Neural progenitor cell (in vitro differentiated cells): ENCODE measurements around the gene TRPM3.

ENCODE experiments used
- EZH2 ChIP-seq: fragments of 200-600 bp; sonication (generic); IDR thresholded peaks from 2 replicates; pipeline ENCODE4 v1.6.1; 2017; ENCODE audit warnings: antibody characterized with exemption, mild to moderate bottlenecking, moderate library complexity
- EZH2phosphoT487 ChIP-seq: fragments of 200-600 bp; sonication (generic); IDR thresholded peaks from 2 replicates; pipeline ENCODE4 v1.6.1; 2017; ENCODE audit warnings: antibody characterized with exemption
- TF ChIP-seq, protein P1 (sequence below): fragments of 200-600 bp; sonication (generic); IDR thresholded peaks from 2 replicates; pipeline ENCODE4 v1.5.1; 2017; ENCODE audit warnings: antibody characterized with exemption, mild to moderate bottlenecking

DNA sequence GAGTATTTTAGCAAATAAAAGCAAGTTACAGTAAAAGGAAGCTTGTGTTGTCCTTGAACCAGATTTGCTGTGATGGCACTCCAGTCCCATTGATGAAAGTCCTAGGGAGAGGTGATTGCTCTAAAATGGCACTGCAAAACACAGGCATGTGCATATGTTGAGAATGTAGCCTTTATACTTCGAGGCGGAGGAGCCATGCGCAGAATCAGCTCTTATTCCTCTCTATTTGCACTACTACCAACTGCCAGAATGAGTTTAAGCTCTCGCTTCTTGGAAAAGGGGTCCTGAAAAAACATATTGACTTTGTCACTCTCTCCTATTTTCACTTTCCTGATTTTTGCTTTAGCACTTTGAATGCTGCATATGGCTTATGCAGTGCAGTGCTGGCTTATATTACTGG is 429.0 kb downstream of the TRPM3 start:
- TF ChIP-seq, protein P1, sequence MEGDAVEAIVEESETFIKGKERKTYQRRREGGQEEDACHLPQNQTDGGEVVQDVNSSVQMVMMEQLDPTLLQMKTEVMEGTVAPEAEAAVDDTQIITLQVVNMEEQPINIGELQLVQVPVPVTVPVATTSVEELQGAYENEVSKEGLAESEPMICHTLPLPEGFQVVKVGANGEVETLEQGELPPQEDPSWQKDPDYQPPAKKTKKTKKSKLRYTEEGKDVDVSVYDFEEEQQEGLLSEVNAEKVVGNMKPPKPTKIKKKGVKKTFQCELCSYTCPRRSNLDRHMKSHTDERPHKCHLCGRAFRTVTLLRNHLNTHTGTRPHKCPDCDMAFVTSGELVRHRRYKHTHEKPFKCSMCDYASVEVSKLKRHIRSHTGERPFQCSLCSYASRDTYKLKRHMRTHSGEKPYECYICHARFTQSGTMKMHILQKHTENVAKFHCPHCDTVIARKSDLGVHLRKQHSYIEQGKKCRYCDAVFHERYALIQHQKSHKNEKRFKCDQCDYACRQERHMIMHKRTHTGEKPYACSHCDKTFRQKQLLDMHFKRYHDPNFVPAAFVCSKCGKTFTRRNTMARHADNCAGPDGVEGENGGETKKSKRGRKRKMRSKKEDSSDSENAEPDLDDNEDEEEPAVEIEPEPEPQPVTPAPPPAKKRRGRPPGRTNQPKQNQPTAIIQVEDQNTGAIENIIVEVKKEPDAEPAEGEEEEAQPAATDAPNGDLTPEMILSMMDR = no peak
- TF ChIP-seq EZH2phosphoT487 (no peak), EZH2 (no peak)
